H9 (cell line): ENCODE data around the gene C3. TPM values are rescaled to one million over a fixed set of nuclear protein-coding genes. Genes with fewer than 3 reads are reported as not detected.

Experiments used
- DNase-seq: peaks from one replicate; pipeline ENCODE4 v3.0.0-alpha.2; 2017
- H2AFZ ChIP-seq: one replicate; pipeline ENCODE4 v1.6.1; 2013; ENCODE audit warnings: mild to moderate bottlenecking, low read length, control low read depth, moderate library complexity
- H2AK5ac ChIP-seq: 2 replicates; pipeline ENCODE4 v1.6.1; 2013; ENCODE audit warnings: low read length, control low read depth, mixed read lengths; ENCODE audit not compliant: insufficient read length
- H2BK120ac ChIP-seq: one replicate; pipeline ENCODE4 v1.6.1; 2013; ENCODE audit warnings: low read depth, mild to moderate bottlenecking, low read length, control low read depth, inconsistent platforms; ENCODE audit not compliant: poor library complexity, severe bottlenecking
- H2BK12ac ChIP-seq: 2 replicates; pipeline ENCODE4 v1.6.1; 2013; ENCODE audit warnings: low read length, control low read depth, mixed read lengths, low read depth; ENCODE audit not compliant: insufficient read length
- H2BK15ac ChIP-seq: 2 replicates; pipeline ENCODE4 v1.6.1; 2013; ENCODE audit warnings: low read depth, low read length, control low read depth
- H2BK20ac ChIP-seq: one replicate; pipeline ENCODE4 v1.6.1; 2013; ENCODE audit warnings: low read depth, mild to moderate bottlenecking, low read length, control low read depth, inconsistent platforms; ENCODE audit not compliant: poor library complexity, severe bottlenecking
- H2BK5ac ChIP-seq: 2 replicates; pipeline ENCODE4 v1.6.1; 2013; ENCODE audit warnings: low read length, control low read depth, mixed read lengths; ENCODE audit not compliant: insufficient read length
- H3K14ac ChIP-seq: 2 replicates; pipeline ENCODE4 v1.6.1; 2013; ENCODE audit warnings: low read length, control low read depth; ENCODE audit not compliant: insufficient read depth
- H3K18ac ChIP-seq: 2 replicates; pipeline ENCODE4 v1.6.1; 2013; ENCODE audit warnings: low read depth, mild to moderate bottlenecking, mixed read lengths, low read length, control low read depth; ENCODE audit not compliant: insufficient read length
- H3K23ac ChIP-seq: 2 replicates; pipeline ENCODE4 v1.6.1; 2013; ENCODE audit warnings: low read length, control low read depth, mixed read lengths, low read depth; ENCODE audit not compliant: insufficient read length
- H3K23me2 ChIP-seq: 2 replicates; pipeline ENCODE4 v1.6.1; 2013; ENCODE audit warnings: low read depth, mild to moderate bottlenecking, mixed read lengths, low read length, control low read depth; ENCODE audit not compliant: insufficient read length, poor library complexity, severe bottlenecking
- H3K27ac ChIP-seq: 2 replicates; pipeline ENCODE4 v1.5.1; 2013; ENCODE audit warnings: low read length, control low read depth, mixed read lengths, low read depth; ENCODE audit not compliant: insufficient read length
- H3K27me3 ChIP-seq: 2 replicates; pipeline ENCODE4 v1.6.1; 2013; ENCODE audit warnings: low read length, control low read depth, inconsistent platforms; ENCODE audit not compliant: insufficient read depth
- H3K4ac ChIP-seq: 2 replicates; pipeline ENCODE4 v1.6.1; 2013; ENCODE audit warnings: low read depth, mild to moderate bottlenecking, control low read depth, inconsistent platforms, low read length, moderate library complexity
- H3K4me1 ChIP-seq: 2 replicates; pipeline ENCODE4 v1.6.1; 2013; ENCODE audit warnings: low read length, control low read depth, inconsistent platforms; ENCODE audit not compliant: insufficient read depth
- H3K4me2 ChIP-seq: 2 replicates; pipeline ENCODE4 v1.6.1; 2013; ENCODE audit warnings: low read length, control low read depth, mixed read lengths; ENCODE audit not compliant: insufficient read length, insufficient read depth
- H3K56ac ChIP-seq: 2 replicates; pipeline ENCODE4 v1.6.1; 2013; ENCODE audit warnings: low read depth, mild to moderate bottlenecking, mixed read lengths, low read length, control low read depth; ENCODE audit not compliant: insufficient read length
- H3K79me1 ChIP-seq: 2 replicates; pipeline ENCODE4 v1.6.1; 2013; ENCODE audit warnings: low read depth, mild to moderate bottlenecking, moderate library complexity, low read length, control low read depth, inconsistent platforms; ENCODE audit not compliant: insufficient read depth, poor library complexity, severe bottlenecking
- H3K79me2 ChIP-seq: 2 replicates; pipeline ENCODE4 v1.6.1; 2013; ENCODE audit warnings: low read length, control low read depth, inconsistent platforms; ENCODE audit not compliant: insufficient read depth
- H3K9ac ChIP-seq: 2 replicates; pipeline ENCODE4 v1.6.1; 2013; ENCODE audit warnings: low read length, control low read depth, mixed read lengths; ENCODE audit not compliant: insufficient read length; ENCODE audit errors: extremely low read depth
- H3K9me3 ChIP-seq: one replicate; pipeline ENCODE4 v1.6.1; 2013; ENCODE audit warnings: low read depth, low read length, inconsistent platforms; ENCODE audit not compliant: control insufficient read depth
- H3T11ph ChIP-seq: one replicate; pipeline ENCODE4 v1.6.1; 2013; ENCODE audit warnings: mild to moderate bottlenecking, low read length, control low read depth, inconsistent platforms
- H4K20me1 ChIP-seq: one replicate; pipeline ENCODE4 v1.6.1; 2013; ENCODE audit not compliant: control insufficient read depth, insufficient read length, insufficient read depth
- H4K5ac ChIP-seq: 2 replicates; pipeline ENCODE4 v1.6.1; 2013; ENCODE audit warnings: low read depth, mild to moderate bottlenecking, mixed read lengths, low read length, control low read depth; ENCODE audit not compliant: insufficient read length
- H4K8ac ChIP-seq: replicated peaks from 2 replicates; pipeline ENCODE4 v1.6.1; 2013; ENCODE audit warnings: low read length, control low read depth, mixed read lengths, low read depth; ENCODE audit not compliant: insufficient read length
- H4K91ac ChIP-seq: 2 replicates; pipeline ENCODE4 v1.6.1; 2013; ENCODE audit warnings: low read depth, mild to moderate bottlenecking, moderate library complexity, mixed read lengths, low read length, control low read depth; ENCODE audit not compliant: insufficient read length
- H3K27ac Mint-ChIP-seq, 3 experiments: 2 replicates in 2 of 3; 3 replicates in 1 of 3; pipeline ENCODE4 v1.8.0; 2020 to 2021; ENCODE audit warnings: mixed read lengths in 3 of 3, mild to moderate bottlenecking in 1 of 3, moderate library complexity in 1 of 3
- H3K27me3 Mint-ChIP-seq: 2 replicates; pipeline ENCODE4 v1.8.0; 2021; ENCODE audit warnings: low read depth, mild to moderate bottlenecking, moderate library complexity, mixed read lengths
- H3K36me3 Mint-ChIP-seq, 3 experiments: 2 replicates in 2 of 3; 3 replicates in 1 of 3; pipeline ENCODE4 v1.8.0; 2020 to 2021; ENCODE audit warnings: low read depth in 3 of 3, mixed read lengths in 3 of 3; ENCODE audit not compliant: insufficient read depth in 1 of 3
- H3K4me1 Mint-ChIP-seq, 2 experiments: 2 replicates each; pipeline ENCODE4 v1.8.0; 2020; ENCODE audit warnings: mixed read lengths in 2 of 2
- H3K4me3 Mint-ChIP-seq, 2 experiments: 2 replicates in 1 of 2; 3 replicates in 1 of 2; pipeline ENCODE4 v1.8.0; 2020 to 2021; ENCODE audit warnings: mild to moderate bottlenecking in 2 of 2, mixed read lengths in 2 of 2, moderate library complexity in 1 of 2
- H3K9me3 Mint-ChIP-seq, 2 experiments: 2 replicates in 1 of 2; 3 replicates in 1 of 2; pipeline ENCODE4 v1.8.0; 2020; ENCODE audit warnings: mild to moderate bottlenecking in 2 of 2, mixed read lengths in 2 of 2, moderate library complexity in 1 of 2
- whole genome bisulfite sequencing: extraction: QIAGEN DNeasy Blood & Tissue Kit; methylation state at CpG from one replicate; pipeline ENCODE4 v1.1.7; 2013; ENCODE audit warnings: missing lambda C conversion rate, low lambda C conversion rate, mixed read lengths; ENCODE audit not compliant: insufficient read length; ENCODE audit errors: extremely low coverage; 5-methylcytosine and 5-hydroxymethylcytosine counted together
- total RNA-seq: library from RNA; stranded (reverse); gene quantifications from 2 replicates; pipeline ENCODE4 v1.2.1, GENCODE V29; 2021
- TF ChIP-seq, protein P1 (sequence below): fragments of 200-600 bp; sonication (generic); conservative IDR thresholded peaks from 3 replicates; pipeline ENCODE4 v1.8.0; 2021; ENCODE audit warnings: antibody characterized with exemption, mild to moderate bottlenecking

Gene C3
- total RNA-seq, 1 experiment from 2014 or later = 5.9 TPM

- Histone ChIP-seq H3K4me1 (no peaks in the 10 kb centered on the region; the same call in 1 of the 2 replicates), H4K91ac (no peak overlapping the region), H3K18ac (peak overlapping the region; percentile 12), H2BK5ac (no peak overlapping the region), H2BK12ac (no peak overlapping the region), H2AK5ac (no peak overlapping the region), H3K9me3 (no peaks in the 10 kb centered on the region), H4K5ac (no peak overlapping the region), H3T11ph (no peak overlapping the region), H3K56ac (no peak overlapping the region), H3K27ac (peak overlapping the region; percentile 14), H3K27me3 (no peaks in the 10 kb centered on the region; the same call in 1 of the 2 replicates), H4K20me1 (no peaks in the 10 kb centered on the region), H4K8ac (no peak overlapping the region), H2BK120ac (no peak overlapping the region), H3K79me1 (no peaks in the 10 kb centered on the region), H2AFZ (no peak overlapping the region), H3K14ac (peak overlapping the region; percentile 66; the same call in 1 of the 2 replicates), H3K9ac (peak overlapping the region; percentile 20), H3K4me2 (peak overlapping the region; percentile 57), H3K23ac (no peak overlapping the region), H2BK15ac (no peak overlapping the region), H2BK20ac (no peak overlapping the region), H3K4ac (no peak overlapping the region), H3K23me2 (peaks cover 4% of the 10 kb centered on the region), H3K79me2 (no peaks in the 10 kb centered on the region)
- TF ChIP-seq, protein P1, sequence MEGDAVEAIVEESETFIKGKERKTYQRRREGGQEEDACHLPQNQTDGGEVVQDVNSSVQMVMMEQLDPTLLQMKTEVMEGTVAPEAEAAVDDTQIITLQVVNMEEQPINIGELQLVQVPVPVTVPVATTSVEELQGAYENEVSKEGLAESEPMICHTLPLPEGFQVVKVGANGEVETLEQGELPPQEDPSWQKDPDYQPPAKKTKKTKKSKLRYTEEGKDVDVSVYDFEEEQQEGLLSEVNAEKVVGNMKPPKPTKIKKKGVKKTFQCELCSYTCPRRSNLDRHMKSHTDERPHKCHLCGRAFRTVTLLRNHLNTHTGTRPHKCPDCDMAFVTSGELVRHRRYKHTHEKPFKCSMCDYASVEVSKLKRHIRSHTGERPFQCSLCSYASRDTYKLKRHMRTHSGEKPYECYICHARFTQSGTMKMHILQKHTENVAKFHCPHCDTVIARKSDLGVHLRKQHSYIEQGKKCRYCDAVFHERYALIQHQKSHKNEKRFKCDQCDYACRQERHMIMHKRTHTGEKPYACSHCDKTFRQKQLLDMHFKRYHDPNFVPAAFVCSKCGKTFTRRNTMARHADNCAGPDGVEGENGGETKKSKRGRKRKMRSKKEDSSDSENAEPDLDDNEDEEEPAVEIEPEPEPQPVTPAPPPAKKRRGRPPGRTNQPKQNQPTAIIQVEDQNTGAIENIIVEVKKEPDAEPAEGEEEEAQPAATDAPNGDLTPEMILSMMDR = no peak
- no peaks in the 10 kb centered on the region for H3K9me3 Mint-ChIP-seq
- H3K36me3 Mint-ChIP-seq = peaks cover 21 to 55% (median 50%) of the 10 kb centered on the region in 3 experiments
- peak overlapping the region; percentile 68 to 86 for H3K4me3 Mint-ChIP-seq
- peak; percentile 95 for DNase-seq
- WGBS = no CpG with 5 or more reads among the region's 50 CpGs
- peak overlapping the region; percentile 89 to 97 (median 96) for H3K27ac Mint-ChIP-seq
- H3K27me3 Mint-ChIP-seq = no peaks in the 10 kb centered on the region
- peaks cover 5% of the 10 kb centered on the region in 2 experiments; a peak in 2 of 4 replicates for H3K4me1 Mint-ChIP-seq
Measured at GRCh38 chr19:6752256-6753177, 32.1 kb upstream of the C3 start.
